Measurements from ENCODE around the gene MACROD2. TPM values are rescaled to one million over a fixed set of nuclear protein-coding genes. Genes with fewer than 3 reads are reported as not detected.

Gene MACROD2
- total RNA-seq, 1 donor, result 1.3 TPM

DNA sequence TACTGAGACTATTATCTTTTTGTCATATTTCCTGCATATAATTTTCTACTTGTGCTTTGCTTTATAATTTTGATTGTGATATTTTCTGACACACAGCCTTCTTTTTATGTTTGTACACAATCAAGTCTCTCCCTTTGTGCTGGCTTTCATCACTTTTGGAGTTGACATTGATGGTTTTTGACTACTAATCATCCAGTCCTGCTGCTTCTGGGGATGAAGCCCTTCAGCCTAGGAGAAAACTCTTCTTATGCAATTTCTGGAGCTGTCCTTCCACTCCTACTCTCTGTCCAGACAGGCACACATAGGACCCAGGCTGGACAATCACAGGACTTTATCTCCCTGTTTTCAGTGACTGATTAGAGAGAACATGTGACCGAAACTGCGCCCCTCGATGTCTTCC lies 2063.0 kb downstream of the MACROD2 start:
- TF ChIP-seq CTCF (IDR thresholded peaks at IDR 0.05; ENCODE audit: insufficient read depth, low read length), result no peak
- no peak overlapping the region for H3K4me3 ChIP-seq (ENCODE audit: low read depth, low read length)
- DNase-seq (ENCODE audit: low read depth), result no peak

DNA sequence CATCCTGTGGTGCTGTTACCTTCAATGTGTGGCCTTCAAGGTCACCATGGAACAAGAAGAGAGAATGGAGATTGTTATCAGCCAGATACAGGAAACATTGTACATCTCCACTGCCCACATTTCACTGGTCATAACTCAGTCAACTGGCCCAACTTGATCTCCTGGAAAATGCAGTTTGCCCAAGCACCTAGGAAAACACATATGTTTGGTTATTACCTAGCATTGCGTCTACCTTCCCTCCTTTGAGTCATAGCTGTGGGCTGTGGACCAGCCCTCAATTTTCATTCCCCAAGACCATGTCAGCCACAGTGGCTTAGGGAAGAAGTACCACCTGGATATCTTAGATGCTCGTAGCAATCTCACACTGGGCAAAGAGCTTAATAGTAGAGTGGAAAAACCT lies 2064.5 kb downstream of the MACROD2 start:
- no peak for TF ChIP-seq CTCF (IDR thresholded peaks at IDR 0.05; ENCODE audit: insufficient read depth, low read length)
- no peak for DNase-seq (ENCODE audit: low read depth)
- H3K4me3 ChIP-seq (ENCODE audit: low read depth, low read length), result no peak overlapping the region

DNA sequence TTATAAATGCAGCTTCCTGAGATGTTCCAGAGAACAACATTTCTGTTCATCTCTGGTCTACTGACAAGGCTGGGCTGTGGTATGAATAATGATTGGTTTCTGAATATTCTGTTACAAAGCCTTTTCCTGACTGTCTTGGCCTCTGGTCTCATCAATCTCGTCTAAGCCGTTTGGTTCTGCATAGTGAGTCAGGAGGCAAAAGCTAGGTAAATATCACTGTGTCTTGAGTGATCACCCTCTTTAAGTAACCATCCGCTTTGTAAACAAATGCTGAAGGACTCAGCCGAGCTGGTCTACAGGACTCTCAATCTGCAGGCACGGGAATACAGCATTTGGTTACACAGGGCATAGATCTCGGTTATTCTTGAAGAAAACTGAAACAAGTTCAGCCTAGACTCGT lies 2066.0 kb downstream of the MACROD2 start:
- no peak for DNase-seq (ENCODE audit: low read depth)
- no peak overlapping the region for H3K4me3 ChIP-seq (ENCODE audit: low read depth, low read length)
- TF ChIP-seq CTCF (IDR thresholded peaks at IDR 0.05; ENCODE audit: insufficient read depth, low read length), result no peak

- no peak for DNase-seq (ENCODE audit: low read depth)
- H3K4me3 ChIP-seq (ENCODE audit: low read depth, low read length), result no peak overlapping the region
- no peak for TF ChIP-seq CTCF (IDR thresholded peaks at IDR 0.05; ENCODE audit: insufficient read depth, low read length)
These were observed 2067.6 kb downstream of the MACROD2 start for GRCh38 chr20:16062661-16063581.

GRCh38 chr20:16063881-16064280 lies 2068.6 kb downstream of the MACROD2 start:
- H3K4me3 ChIP-seq (ENCODE audit: low read depth, low read length), result no peak overlapping the region
- no peak for DNase-seq (ENCODE audit: low read depth)
- TF ChIP-seq CTCF (IDR thresholded peaks at IDR 0.05; ENCODE audit: insufficient read depth, low read length), result no peak

DNA sequence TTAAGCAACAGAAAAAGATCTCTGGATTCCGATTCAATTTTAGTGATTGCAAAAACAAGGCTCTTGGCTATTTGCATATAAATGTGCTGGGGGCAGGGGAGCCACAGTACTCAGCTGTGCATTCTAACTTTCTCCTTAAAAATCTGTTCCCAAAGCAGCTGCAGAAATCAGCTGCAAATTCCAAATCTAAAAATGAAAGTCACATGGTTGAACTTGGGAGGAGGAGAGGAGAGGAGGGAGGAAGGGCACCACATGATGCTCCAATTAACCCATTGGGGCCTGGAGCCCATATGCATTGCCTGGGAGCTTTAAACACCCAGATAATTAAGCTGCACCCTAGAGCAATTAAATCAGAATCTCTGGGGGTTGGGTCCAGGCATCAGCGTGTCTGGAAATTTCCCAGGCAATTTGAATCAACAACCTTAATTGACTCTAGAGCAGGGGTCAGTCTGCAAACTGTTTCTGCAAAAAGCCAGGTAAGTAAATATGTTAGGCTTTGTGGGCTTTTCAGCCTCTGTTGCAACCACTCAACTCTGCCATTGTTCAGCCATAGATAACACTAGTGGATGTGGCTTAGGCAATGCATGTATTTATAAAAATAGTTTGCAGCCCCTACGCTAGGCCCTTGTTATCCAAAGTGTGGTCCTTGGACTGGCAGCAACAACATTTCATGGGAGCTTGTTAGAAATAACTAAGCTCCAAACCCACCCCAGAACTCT lies 2069.8 kb downstream of the MACROD2 start:
- TF ChIP-seq CTCF (IDR thresholded peaks at IDR 0.05; ENCODE audit: insufficient read depth, low read length), result no peak
- no peak for DNase-seq (ENCODE audit: low read depth)
- no peak overlapping the region for H3K4me3 ChIP-seq (ENCODE audit: low read depth, low read length)
